MM.1S (cell line): ENCODE results near the gene FOXP1.

Experiments
- EZH2 ChIP-seq: fragments of 300-600 bp; sonication (generic); optimal IDR thresholded peaks from 2 replicates; pipeline ENCODE3; 2017; ENCODE audit warnings: low read depth, mild to moderate bottlenecking, antibody characterized with exemption, low read length, mixed read lengths
- TF ChIP-seq, protein P1 (sequence below): fragments of 300-600 bp; sonication (generic); IDR thresholded peaks from 2 replicates; pipeline ENCODE4 v1.5.1; 2016; ENCODE audit warnings: antibody characterized with exemption, low read length, mixed read lengths

- TF ChIP-seq EZH2, result no peak
- TF ChIP-seq, protein P1, sequence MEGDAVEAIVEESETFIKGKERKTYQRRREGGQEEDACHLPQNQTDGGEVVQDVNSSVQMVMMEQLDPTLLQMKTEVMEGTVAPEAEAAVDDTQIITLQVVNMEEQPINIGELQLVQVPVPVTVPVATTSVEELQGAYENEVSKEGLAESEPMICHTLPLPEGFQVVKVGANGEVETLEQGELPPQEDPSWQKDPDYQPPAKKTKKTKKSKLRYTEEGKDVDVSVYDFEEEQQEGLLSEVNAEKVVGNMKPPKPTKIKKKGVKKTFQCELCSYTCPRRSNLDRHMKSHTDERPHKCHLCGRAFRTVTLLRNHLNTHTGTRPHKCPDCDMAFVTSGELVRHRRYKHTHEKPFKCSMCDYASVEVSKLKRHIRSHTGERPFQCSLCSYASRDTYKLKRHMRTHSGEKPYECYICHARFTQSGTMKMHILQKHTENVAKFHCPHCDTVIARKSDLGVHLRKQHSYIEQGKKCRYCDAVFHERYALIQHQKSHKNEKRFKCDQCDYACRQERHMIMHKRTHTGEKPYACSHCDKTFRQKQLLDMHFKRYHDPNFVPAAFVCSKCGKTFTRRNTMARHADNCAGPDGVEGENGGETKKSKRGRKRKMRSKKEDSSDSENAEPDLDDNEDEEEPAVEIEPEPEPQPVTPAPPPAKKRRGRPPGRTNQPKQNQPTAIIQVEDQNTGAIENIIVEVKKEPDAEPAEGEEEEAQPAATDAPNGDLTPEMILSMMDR, result no peak
These were observed 126.7 kb downstream of the FOXP1 start for GRCh38 chr3:71456826-71457225.
